HCT116 (cell line): Measurements from ENCODE around the gene CCDC197.

Source experiments
- CTCF ChIP-seq, 3 experiments: fragments of 200-600 bp in 1 of 3; sonication (generic) in 1 of 3; IDR thresholded peaks in 2 of 3; conservative IDR thresholded peaks in 1 of 3; 2 replicates each; pipeline ENCODE4 v1.5.1; 2012 to 2017; ENCODE audit warnings: low read depth in 2 of 3, low read length in 2 of 3, antibody characterized with exemption in 1 of 3, borderline replicate concordance in 1 of 3, control low read depth in 1 of 3, mild to moderate bottlenecking in 1 of 3, mixed read lengths in 1 of 3, mixed run types in 1 of 3, moderate library complexity in 1 of 3; ENCODE audit not compliant: insufficient read depth in 1 of 3
- EZH2 ChIP-seq: fragments of 200-600 bp; sonication (generic); IDR thresholded peaks from 2 replicates; pipeline ENCODE4 v1.6.1; 2017; ENCODE audit warnings: antibody characterized with exemption, mixed run types
- EZH2phosphoT487 ChIP-seq: fragments of 200-600 bp; IDR thresholded peaks from 2 replicates; pipeline ENCODE4 v1.6.1; 2018; ENCODE audit warnings: antibody characterized with exemption, borderline replicate concordance
- POLR2A ChIP-seq: IDR thresholded peaks from 2 replicates; pipeline ENCODE4 v1.7.0; 2011; ENCODE audit warnings: borderline replicate concordance; ENCODE audit not compliant: insufficient read depth, insufficient read length; ENCODE audit errors: extremely low read depth
- POLR2AphosphoS5 ChIP-seq: IDR thresholded peaks from 2 replicates; pipeline ENCODE4 v1.6.1; 2011; ENCODE audit warnings: mild to moderate bottlenecking, low read depth, low read length, moderate library complexity
- REST ChIP-seq: IDR thresholded peaks from 2 replicates; pipeline ENCODE4 v1.6.1; 2012; ENCODE audit warnings: low read depth
- SP1 ChIP-seq: IDR thresholded peaks from 2 replicates; pipeline ENCODE4 v1.6.1; 2012; ENCODE audit warnings: low read depth
- ZBTB33 ChIP-seq: IDR thresholded peaks from 2 replicates; pipeline ENCODE4 v1.6.1; 2011; ENCODE audit warnings: mild to moderate bottlenecking, low read length, moderate library complexity; ENCODE audit not compliant: insufficient replicate concordance; ENCODE audit errors: extremely low read depth
- ZFX ChIP-seq: fragments of 450-650 bp; IDR thresholded peaks from 2 replicates; pipeline ENCODE4 v1.6.1; 2017

GRCh38 chr14:93953739-93954515 is 43.2 kb upstream of the CCDC197 start:
- TF ChIP-seq POLR2A = no peak
- TF ChIP-seq EZH2phosphoT487 = no peak
- TF ChIP-seq ZFX = no peak
- TF ChIP-seq SP1 = no peak
- TF ChIP-seq CTCF (IDR thresholded peaks at IDR 0.05 in 2 of 3, conservative IDR thresholded peaks at IDR 0.05 in 1 of 3; ENCODE audit: borderline replicate concordance in 1 of 3, insufficient read depth in 1 of 3, low read depth in 2 of 3, low read length in 2 of 3) = no peak
- TF ChIP-seq REST = no peak
- no peak for TF ChIP-seq ZBTB33
- no peak for TF ChIP-seq EZH2
- no peak for TF ChIP-seq POLR2AphosphoS5
